Mucosa of gallbladder (tissue), 1 donor: Measurements from ENCODE around the gene TBC1D1. TPM values are rescaled to one million over a fixed set of nuclear protein-coding genes. Genes with fewer than 3 reads are reported as not detected.

ENCODE experiments used
- DNase-seq: peaks from one replicate; pipeline ENCODE4 v3.0.0-alpha.2; 2020; ENCODE audit warnings: low spot score
- total RNA-seq: library from RNA; stranded (reverse); gene quantifications from one replicate; pipeline ENCODE4 v1.2.1, GENCODE V29; 2021
- donor health status: DM: no; HTN: no; CAD: no.

The TBC1D1 gene
- total RNA-seq, 1 donor from 2014 or later, result 159 TPM

DNA sequence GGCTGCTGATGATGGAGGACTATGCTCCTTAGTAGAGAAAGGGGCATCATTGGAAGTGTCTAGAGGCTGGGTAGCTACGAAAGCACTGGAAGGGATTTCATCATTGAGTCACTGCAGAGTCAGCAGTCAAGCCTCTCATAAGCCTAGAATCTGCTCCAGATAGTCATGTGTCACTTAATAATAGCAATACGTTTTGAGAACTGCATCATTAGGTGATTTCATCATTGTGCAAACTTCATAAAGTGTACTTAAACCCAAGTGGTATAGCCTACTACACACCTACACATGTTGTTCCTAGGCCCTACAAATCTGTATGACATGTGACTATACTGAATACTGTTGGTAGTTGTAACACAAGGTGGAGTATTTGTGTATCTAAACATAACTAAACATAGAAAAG, 234.9 kb downstream of the TBC1D1 start:
- DNase-seq, result no peak

DNA sequence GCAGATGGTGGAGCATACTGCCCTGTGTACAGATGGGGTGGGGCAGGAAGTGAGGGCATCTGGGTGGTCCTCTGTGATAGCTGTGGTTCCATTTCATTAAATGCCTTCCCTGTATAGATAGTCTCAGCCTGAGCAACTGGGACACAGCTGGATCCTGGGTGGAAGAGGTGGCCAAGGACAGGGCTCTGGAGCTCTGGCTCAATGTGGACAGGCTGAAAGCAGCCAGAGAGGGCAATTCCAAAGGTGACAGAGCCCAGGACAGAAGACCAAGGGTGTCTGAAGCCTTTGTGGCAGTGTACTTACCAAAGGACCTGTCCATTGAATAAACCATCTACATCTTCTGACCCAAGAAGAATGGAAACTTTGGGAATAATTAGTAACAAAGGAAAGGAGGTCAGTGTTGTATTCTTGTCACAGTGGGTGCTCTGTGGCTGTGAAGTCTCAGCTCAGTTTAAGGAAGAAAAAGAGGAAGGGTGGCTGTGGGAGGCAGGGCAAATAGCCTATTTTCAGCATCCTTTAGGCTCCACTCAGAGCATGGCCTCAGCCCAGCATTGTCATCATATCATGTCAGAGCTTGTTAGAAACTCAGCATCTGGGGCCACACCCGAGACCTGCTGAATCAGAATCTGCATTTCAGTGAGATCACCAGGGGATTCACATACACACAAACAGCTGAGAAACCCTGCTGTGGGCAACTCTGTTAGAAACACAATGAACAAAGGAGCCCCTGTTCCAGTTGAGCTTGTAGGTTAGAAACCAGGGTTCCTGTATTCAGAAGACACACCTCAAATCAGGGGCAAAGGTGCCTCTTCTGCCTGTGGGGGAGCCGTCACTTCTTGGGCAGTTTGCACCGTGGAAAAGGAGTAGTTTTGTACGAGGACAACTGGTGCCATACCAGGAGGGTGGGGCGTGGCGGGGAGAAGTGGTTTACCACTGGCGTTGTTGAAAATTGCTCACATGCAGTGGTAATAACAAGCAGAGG, 237.9 kb downstream of the TBC1D1 start:
- DNase-seq, result no peak

DNA sequence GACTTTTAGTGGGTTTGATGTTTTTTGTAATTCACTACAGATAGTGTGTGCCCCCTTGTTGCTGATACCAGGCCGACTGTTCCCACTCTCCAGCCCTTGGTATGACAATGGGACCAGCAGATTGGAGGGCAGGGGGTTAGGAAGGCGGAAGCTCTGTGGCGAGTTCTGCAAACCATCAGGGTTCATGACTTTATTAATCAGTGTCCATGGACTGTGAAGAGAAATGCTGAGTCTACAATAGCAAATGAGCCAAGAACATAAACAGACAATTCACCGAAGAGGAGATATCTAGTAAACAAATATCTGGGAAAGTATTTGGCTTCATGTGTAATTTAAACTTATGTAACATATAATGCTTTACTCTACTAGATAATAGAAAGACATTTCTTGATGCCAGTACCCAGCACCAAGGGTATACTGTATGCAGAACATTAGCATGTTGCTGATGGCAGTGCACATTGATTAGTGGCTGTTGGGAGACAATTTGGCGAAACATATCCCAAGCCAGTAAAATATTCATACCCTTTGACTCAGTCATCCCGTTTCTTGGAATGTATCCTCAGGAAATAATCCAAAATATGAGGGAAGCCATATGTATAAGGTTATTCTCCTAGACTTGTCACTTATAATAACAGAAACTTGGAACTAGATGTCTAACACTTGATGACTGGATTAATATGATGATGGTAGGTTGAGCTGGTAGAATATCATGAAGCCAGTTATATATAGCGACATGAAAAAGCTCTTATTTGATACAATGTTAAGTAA, 238.8 kb downstream of the TBC1D1 start:
- peak; percentile 34 for DNase-seq

DNA sequence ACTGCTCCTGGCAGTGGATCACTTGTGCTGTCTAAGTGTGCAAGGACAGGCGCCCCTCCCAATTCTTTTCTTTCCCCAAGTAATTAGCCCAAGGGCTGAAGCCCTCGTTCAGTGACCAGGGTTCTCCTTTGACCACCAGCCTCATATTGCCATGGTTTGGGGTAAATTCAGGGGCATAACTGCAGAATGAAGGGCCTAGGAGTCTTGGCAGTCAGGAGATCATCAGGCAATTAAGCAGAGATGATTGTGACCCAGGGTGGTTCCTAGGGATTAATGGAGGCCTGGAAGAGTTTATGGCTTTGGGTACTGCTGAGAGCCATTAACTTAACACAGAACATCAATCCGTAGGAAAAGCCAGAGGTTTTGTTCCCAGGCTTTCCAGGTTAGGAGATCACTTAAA, 240.0 kb downstream of the TBC1D1 start:
- DNase-seq, result no peak

DNA sequence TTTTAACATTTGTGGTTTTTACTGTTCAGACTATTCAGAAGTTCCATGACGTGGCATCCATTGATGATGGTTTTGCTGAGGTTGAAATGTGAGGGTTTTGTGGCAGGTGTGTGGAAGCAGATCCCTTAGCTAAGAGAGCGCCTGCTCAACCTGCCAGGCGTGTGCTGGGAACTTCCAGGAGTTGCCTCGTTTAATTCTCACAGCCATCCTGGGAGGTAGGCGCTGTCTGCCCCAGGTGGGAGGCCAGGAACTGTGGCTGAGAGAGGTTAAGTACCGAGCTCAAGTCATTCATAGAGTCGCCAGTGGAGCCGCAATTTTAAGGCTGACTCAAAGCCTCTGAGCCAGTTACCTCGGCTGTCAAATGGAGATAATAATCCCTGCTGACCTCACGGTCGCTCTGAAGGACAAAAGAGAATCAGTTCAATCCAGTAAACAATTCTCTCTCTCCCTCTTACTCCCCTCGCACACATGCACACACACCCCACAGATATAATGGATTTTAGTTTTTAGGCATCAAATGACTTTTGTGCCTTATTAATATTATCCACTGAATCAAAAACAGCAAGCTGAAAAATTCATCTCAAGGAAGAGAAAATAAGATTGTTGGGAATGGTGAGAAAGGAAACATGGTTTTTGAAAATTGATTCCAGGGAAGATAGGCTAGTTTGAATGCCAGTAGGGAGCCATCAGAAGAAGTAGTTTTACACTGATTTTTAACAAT, 240.6 kb downstream of the TBC1D1 start:
- no peak for DNase-seq

DNA sequence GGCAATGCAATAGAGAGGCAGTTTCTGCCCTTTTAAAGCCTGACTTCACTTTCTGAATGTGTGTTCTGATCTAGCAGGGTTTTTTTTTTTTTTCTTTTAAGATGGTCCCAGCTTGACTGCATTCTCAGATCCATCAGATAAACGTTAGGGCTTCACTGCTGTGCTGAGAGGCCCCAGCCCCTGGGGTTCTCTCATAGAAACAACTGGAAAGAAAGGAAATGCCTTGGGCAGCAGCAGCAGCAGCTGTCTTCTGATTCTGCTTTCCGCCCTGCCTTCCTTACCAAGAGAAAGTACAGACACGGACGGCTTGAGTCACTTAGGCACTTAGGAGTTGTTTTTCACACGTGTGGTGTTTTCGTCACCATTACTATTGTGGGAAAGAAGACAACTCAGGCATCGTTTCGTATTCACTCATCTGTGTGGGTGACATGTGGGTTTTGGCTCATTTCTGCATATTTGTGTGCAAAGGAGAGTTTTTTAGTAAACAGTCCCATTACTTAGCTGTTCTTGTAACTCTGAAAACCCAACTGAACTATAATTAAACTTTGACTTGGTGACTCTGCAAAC, 241.3 kb downstream of the TBC1D1 start:
- peak; percentile 75 for DNase-seq

DNA sequence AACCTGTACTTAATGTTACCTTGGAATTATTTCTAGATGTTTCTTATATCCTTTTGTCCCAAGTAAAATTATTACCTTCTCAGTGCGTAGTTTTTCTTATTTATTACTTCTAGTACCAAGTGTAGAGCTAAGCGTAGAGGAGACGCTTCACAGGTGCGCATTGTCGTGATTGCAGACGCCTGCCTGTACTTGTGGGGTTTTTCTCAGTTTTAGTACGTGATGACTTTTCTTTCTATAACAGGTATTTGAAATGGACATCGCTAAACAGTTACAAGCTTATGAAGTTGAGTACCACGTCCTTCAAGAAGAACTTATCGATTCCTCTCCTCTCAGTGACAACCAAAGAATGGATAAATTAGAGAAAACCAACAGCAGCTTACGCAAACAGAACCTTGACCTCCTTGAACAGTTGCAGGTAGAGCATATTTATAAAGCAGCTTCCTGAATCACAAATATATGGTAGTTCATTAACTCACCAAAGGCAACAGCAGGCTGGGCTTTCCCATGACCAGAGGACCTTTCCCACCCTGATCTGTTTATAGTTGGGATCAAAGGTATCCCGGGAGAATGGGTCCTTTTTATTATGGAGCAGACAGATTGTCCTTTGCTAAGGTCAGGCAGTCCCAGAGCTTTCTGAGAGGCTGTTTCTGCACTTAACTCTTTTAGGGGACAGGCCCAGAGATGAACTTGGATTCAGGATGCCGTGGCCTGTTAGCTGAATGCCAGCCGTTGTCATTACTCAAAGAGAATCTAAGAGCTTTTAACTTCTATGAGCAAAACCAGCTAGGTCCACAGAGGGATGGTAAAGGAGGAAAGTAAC, 242.2 kb downstream of the TBC1D1 start:
- DNase-seq, result peak; percentile 76

DNA sequence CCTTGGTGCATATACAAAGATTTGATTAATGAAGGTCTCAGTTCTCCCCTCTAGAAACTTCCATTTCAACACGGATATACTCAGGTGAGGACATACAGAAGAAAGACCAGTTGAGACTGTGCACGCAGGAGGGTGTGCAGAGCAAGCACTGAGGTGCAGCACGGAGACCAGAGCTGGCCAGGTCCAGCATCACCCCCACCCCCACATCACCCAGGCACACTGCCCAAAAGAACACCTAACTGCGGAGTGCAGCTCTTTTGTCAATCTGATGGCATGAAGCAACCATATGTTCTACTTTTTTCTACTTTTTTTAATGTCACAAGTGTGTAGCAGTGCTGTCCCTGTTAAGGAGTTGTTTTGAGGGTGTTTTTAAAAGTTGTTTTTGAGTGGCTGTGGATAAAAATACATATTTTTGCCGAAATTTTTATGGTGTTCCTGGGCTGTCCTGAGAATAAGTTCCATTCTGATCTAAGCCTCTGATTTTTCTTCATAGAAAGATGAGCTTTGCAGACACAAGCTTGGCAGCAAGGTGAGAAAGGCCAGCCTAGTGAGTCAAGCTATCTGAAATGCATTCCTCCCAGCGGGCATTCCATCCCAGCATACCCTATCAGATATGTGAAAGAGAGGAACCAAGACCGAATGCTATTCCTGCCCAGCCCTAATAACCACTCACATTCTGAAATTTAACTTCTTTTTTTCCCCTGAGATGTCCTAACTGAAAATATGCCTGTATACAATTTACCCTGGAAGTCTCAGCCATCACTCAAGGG, 243.0 kb downstream of the TBC1D1 start:
- DNase-seq, result no peak

DNA sequence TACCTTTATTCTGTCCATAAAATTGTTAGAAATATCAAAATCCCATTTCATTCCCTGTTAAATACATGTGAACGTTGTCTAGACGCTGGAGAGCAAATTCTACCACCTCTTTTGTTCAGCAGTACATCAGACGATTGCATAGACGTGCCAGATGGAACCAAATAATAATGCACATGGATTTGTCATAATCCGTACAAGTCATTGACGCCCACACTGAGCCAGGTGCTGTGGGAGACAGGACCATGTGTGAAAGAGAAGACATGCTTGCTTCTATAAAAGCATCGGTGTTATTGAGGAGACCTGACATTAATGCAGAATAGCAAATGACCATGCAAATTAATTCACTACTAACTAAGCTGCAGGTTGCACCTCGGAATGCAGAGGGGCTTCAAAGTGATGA, 244.3 kb downstream of the TBC1D1 start:
- no peak for DNase-seq

DNA sequence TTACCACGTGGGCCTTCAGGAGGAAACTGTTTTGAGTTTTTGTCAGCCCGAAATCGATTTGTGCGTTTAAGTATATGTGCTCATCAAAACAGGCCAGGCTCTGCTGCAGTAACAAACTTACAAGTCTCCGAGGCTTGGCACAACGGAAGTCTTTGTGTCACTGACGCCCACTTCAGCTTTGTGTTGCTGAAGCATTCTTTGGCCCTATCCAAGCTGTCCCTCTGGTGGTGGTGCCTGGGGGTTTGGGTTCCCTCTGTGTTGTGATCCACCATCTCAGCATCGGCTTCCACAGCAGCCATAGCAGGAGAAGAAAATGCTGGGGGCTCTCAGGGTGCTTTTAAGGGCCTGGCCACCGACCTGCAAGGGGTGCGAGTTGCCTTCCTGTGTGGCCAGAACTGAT, 245.7 kb downstream of the TBC1D1 start:
- no peak for DNase-seq

DNA sequence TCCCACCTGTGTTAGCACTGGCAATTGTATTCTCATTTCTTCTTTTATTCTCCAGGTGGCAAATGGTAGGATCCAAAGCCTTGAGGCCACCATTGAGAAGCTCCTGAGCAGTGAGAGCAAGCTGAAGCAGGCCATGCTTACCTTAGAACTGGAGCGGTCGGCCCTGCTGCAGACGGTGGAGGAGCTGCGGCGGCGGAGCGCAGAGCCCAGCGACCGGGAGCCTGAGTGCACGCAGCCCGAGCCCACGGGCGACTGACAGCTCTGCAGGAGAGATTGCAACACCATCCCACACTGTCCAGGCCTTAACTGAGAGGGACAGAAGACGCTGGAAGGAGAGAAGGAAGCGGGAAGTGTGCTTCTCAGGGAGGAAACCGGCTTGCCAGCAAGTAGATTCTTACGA, 246.2 kb downstream of the TBC1D1 start:
- DNase-seq, result no peak

DNA sequence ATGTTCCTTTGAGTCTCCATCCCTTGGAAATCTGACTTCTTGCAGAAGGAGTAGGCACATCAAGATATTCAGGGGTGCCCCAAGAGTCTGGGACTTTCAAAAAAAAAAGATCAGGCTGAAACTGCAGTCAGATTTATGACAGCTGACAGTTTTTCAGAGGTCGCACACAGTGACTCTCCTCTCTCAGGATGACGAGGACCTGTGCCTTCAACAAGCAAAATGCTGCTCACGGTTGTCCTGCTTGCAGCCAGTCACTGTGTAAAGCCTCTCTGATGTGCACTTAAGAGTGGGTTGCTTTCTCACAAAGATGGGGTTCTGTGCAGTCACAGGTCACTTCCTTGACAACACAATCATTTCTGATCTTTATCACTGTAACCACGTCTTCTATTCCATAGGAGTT, 247.5 kb downstream of the TBC1D1 start:
- no peak for DNase-seq

DNA sequence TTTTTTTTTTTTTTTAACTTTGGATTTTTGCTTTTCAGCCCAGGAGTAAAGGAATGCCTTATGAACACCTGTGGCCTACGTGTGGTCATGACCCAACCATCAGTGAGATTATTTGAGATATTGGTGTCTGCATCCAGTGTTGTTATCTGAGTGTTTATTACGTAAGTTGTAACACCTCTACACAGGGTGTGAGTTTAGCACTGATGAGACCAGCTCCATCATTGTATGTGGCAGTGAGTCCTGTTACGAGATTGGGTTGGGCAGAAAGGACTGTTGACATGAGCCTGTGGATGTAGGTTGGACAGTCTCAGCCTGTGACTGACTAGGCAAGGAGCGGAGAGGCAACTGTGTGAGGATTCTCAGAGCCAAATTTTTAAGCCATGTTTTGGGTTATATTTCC, 248.3 kb downstream of the TBC1D1 start:
- DNase-seq, result no peak

DNA sequence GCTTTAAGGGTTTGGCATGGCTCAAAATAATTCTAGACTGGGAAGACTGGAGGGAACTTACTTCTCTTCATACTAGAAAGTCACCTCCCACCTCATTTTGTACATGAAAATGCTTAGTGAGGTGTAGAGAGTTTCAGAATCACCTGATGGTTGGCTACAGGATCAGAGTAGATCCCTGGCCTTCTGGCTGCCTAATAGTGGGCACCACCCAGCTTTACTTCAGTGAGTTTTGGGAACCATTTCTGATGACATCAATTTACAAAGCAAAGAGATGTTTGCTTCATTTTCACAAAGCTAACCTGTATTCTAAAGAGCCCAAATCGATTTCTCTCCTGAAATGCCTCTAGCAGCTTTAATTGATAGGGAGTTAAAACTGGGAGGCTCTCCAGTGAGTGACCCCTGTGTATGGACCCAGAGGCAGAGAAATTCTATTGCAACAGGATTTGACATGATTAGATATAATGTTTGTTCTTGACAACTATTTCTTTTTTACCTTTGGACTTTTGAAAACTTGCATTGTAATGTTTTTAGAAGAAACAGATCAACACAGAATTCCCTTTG, 249.8 kb downstream of the TBC1D1 start:
- no peak for DNase-seq

DNA sequence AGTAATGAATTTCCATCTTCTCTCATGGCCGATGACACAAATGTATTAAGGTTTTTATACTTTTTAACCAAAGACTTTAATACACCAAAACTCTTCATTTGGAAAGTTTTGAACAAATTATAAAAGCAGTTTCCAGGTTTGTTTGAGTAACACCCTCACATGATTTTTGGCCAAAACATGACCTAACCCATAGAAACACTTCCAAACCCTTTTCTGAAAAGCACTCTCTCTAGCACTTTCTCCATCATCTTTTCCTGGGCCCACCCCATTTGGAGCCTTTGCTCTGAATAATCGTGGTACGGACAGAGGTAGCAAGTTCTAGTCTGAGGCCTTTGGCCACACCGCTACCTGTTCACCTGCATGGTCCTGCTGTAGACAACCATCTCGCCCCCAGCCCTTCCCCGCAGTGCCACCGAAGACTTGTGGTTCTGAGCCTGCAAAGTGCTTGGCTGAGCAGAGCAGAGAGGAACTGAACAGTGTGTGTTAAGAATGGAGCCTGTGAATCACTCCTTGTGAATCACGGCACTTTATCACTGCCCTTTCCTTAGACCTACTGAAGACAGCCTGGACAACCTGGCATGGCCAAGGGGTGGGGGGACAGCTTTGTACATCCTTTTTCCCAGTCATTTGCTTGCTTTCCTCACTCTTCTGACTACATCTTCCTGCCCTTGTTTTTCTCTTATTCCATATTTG, 251.1 kb downstream of the TBC1D1 start:
- DNase-seq, result no peak

DNA sequence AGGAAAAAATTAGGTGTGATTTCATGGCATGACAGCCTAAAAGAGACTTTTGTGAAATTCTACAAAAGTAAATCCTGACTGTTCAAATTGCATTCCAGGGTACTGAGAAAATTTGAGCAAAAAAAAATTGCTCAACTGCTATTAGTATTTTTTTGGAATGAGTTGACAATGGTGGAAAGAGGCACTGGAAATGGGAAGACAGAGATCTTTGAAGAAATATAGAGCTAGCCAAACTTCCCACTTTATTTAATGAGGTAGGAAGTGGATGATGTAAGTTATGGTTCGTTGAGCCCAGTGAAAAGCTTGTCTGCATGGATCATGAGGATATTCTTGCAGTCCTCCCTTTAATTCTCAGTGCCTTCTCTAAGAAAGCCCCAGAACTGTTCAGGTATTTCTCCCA, 253.1 kb downstream of the TBC1D1 start:
- no peak for DNase-seq

DNA sequence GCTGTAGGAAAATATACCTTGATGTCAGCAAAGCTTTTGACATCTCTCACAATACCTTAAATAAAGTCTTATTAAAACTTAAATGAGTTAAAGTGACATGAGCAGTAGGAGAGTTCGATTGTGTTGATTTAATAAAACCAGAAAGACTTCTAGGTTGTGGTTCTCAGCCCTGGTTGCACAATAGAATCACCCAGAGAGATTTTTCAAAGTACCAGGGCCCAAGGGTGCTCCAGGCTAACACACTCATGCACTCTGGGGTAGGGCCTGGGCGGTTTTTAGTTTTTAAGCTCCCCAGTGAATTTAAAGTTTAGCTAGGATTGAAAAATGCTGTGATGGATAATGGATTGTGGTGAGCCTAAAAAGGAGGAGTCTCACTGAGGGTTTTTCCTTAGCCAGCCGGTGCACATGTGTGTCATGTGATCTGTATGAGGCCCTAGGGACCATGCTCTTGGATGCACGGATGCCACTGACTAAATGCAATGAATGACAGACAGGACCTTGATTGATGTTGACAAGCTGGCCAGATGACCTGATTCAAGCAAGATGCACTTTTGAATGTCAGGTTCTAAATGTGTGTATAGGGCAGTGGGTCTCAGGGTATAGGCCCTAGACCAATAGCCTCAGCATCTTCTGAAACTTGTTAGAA, 254.3 kb downstream of the TBC1D1 start:
- DNase-seq, result no peak

DNA sequence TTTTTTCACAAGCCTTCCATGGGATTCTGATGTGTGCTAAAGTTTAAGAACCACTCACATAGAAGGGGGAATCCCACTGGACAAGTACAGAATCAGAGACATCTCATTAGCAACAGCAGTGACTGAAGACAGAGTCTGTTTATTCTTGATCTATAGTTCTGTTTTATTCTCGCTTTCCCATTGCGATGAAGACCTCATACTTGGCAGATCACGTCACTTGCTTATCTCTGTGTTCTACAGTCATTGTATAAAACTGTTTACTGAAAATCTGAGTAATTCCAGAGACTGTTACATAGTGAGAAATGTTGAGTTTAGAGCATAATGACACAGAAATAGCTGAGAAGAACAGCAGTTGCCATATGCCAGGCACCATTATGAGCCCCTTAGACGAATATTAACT, 254.9 kb downstream of the TBC1D1 start:
- peak; percentile 51 for DNase-seq

DNA sequence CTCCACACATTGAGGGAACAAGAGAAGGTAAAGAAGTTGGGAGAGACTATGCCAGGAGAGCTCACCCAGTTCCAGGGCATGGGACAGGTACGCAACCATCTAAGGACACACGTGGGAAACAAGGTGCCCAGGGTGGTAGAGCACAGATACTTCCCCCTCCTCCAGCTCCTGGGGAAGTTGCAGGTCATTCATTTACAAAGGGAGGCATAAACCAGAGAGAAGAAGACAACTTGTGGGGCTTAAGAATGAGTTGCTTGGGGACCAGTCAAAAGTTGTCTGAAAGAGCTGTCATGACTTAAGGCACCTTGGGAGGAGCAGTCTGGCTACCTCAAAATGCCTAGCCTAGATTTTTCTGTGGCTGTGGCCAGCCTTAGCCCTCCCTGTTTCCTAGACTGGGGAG, 255.5 kb downstream of the TBC1D1 start:
- DNase-seq, result no peak
